GM21786 (cell line): ENCODE measurements around the gene PPT1.

Source experiments
- ATAC-seq: cut with Tn5 transposase; IDR thresholded peaks from one replicate; pipeline ENCODE4 v1.9.1; 2021; ENCODE audit not compliant: unreplicated experiment

PPT1 gene

GRCh38 chr1:40032240-40032891, 64.7 kb downstream of the PPT1 start:
- no peak for ATAC-seq

- ATAC-seq: no peak
Measured at GRCh38 chr1:40030528-40031135, 66.4 kb downstream of the PPT1 start.

GRCh38 chr1:40029608-40030007, 67.4 kb downstream of the PPT1 start:
- no peak for ATAC-seq

- ATAC-seq: no peak
Measured at GRCh38 chr1:40027647-40028046, 69.4 kb downstream of the PPT1 start.

GRCh38 chr1:40024671-40025070, 72.4 kb downstream of the PPT1 start:
- ATAC-seq: no peak

GRCh38 chr1:40023379-40023944, 73.6 kb downstream of the PPT1 start:
- ATAC-seq: no peak
